BLaER1 treated with 17β-estradiol and CSF1 and Interleukin-3, amounts not matched to agents 10 nM and 100 nM (cell line): Measurements from ENCODE around the gene DHX29.

Experiments
- H3K27ac ChIP-seq, 11 experiments: shearing (Covaris generic); formaldehyde crosslinking; 2 replicates each; pipeline ENCODE4 v1.8.1; 2022
- H3K27me3 ChIP-seq, 11 experiments: shearing (Covaris generic); formaldehyde crosslinking; 2 replicates each; pipeline ENCODE4 v1.8.1; 2022
- H3K36me3 ChIP-seq, 11 experiments: shearing (Covaris generic); formaldehyde crosslinking; 2 replicates each; pipeline ENCODE4 v1.8.1; 2022
- H3K4me1 ChIP-seq, 10 experiments: shearing (Covaris generic); formaldehyde crosslinking; 2 replicates each; pipeline ENCODE4 v1.8.1; 2022
- H3K4me2 ChIP-seq, 11 experiments: shearing (Covaris generic); formaldehyde crosslinking; 2 replicates each; pipeline ENCODE4 v1.8.1; 2022
- H3K4me3 ChIP-seq, 10 experiments: shearing (Covaris generic); formaldehyde crosslinking; 2 replicates each; pipeline ENCODE4 v1.8.1; 2022
- H3K9ac ChIP-seq, 11 experiments: shearing (Covaris generic); formaldehyde crosslinking; 2 replicates each; pipeline ENCODE4 v1.8.1; 2022
- H3K9me3 ChIP-seq, 11 experiments: shearing (Covaris generic); formaldehyde crosslinking; replicated peaks in 1 of 11; 2 replicates each; pipeline ENCODE4 v1.8.1; 2022
- H4K20me1 ChIP-seq, 11 experiments: shearing (Covaris generic); formaldehyde crosslinking; 2 replicates each; pipeline ENCODE4 v1.8.1; 2022
- Cebpa-rat ChIP-seq, 11 experiments: shearing (Covaris generic); IDR thresholded peaks; 2 replicates each; pipeline ENCODE4 v1.8.1; 2022

DHX29 gene

DNA sequence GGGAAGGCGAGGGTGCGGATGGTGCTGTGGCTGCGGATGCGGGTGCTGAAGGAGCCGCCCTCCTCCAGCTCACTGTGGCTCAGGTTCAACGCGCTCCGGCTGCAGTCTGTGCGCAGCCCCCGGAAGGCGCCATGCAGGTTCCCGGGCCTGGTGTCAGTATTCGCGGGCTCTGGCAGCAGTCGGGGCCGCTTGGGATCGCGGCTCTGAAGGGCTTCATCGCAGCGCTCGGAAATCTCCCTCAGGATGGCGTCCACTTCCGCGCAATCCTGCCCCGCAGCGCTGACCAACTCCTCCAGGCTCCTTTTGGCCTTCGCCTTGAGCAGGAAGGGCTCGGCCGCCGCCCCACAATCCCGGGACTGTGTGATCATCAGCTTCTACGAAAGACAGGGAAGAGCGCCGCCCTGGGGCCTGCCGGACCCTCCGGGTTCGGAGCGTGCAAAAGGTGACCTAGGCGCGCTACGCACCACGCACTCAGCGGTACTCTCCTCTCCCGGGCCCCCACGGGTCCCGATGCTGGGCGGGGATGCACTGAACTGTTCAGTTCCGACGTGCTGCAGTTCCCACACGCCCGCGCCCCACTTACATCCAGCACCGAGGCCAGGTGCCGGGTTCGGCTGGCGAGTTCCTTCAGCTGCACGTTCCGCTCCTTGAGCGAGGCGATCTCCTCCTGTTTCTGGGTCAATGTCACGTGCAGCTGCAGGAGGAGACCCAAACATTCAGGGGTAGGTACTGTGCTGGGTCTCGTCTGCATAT is 86.9 kb downstream of the DHX29 start:
- Histone ChIP-seq H3K27ac (no peak overlapping the region), H3K36me3 (no peaks in the 10 kb centered on the region), H3K27me3 (peaks cover 55 to 63% (median 56%) of the 10 kb centered on the region in 11 experiments), H3K9ac (no peak overlapping the region), H3K4me1 (no peaks in the 10 kb centered on the region), H3K4me3 (no peak overlapping the region), H3K4me2 (no peak overlapping the region), H3K9me3 (peaks cover 33 to 46% (median 36%) of the 10 kb centered on the region in 11 experiments), H4K20me1 (peaks cover 0 to 9% (median 0%) of the 10 kb centered on the region in 11 experiments; a peak in 8 of 22 replicates)
- TF ChIP-seq Cebpa-rat (IDR thresholded peaks at IDR 0.05), result no peak

DNA sequence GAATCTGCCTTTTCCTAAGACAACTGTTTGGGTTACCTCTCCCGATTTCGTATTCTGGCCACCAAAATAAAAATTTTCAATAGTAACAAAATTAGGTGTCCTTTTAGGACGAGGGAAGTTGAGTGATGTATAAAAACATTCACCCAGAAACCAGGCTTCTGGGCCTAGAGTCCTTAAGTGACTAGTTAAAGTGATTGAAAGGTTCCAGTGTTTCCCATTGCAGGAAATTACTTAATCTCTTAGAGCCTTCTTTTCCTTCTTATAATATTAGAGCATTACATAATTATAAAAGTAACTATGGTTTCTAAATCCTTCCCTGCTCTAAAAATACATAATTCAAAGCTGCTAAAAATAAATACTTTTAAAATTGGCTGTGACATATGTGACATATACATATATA is 87.7 kb downstream of the DHX29 start:
- H3K4me2 ChIP-seq, result no peak overlapping the region
- peaks cover 47 to 54% (median 48%) of the 10 kb centered on the region in 11 experiments for H3K27me3 ChIP-seq
- H3K9me3 ChIP-seq, result peaks cover 33 to 46% (median 36%) of the 10 kb centered on the region in 11 experiments
- no peak overlapping the region for H3K9ac ChIP-seq
- H4K20me1 ChIP-seq, result peaks cover 0 to 6% (median 0%) of the 10 kb centered on the region in 11 experiments; a peak in 2 of 22 replicates
- no peak overlapping the region for H3K27ac ChIP-seq
- no peak for TF ChIP-seq Cebpa-rat (IDR thresholded peaks at IDR 0.05)
- H3K4me3 ChIP-seq, result no peak overlapping the region
- H3K36me3 ChIP-seq, result no peaks in the 10 kb centered on the region
- no peaks in the 10 kb centered on the region for H3K4me1 ChIP-seq

DNA sequence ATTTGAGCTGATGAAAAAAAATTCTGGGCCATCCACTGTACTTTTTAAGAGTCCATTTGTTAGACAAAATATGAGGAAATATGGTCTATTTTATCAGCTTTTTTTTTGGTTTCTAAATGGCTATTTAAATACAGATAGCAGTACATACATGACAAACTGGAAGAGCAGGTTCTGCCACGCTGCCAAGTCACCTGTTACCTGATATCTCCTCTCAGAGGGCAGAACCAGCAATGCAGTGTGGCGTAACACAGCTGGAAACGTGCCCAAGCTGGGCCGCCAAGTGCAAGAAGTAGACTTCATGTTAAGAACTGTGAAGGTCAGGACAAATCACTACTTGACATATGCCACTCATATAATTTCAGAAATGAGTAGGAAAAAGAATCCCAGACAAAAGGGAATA is 88.5 kb downstream of the DHX29 start:
- no peak for TF ChIP-seq Cebpa-rat (IDR thresholded peaks at IDR 0.05)
- Histone ChIP-seq H3K4me2 (no peak overlapping the region), H3K27me3 (peaks cover 39 to 46% (median 40%) of the 10 kb centered on the region in 11 experiments)

DNA sequence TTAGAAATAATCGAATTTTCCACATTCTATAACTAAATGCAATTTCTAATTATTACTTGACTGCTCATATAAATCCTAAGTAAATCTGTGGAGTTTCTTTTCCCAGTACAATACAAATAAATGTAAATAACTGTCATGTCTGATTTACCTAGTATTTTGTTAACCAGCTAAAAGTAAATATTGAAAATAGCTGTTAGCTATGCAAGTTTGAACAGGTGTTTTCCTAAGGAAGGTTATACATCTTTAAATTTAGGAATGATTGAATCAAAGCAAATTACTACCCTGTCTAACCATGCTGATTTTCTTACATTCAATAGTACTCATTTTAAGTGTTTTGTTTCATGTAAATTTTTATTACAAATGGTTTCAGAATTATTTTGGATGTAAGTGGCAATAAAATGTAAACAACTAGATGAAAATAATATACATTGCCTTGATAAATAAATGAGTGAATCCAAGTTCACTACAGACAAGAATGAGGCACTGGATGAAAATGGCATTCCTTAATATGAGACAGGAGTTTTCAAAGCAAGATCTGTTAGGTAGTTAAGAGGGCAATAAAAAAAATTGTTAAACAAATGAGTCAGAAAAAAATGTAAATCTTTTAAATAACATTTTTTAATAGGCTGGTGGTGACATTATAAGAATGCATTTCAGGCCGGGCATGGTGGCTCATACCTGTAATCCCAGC is 96.2 kb downstream of the DHX29 start:
- H3K4me1 ChIP-seq, result no peaks in the 10 kb centered on the region
- H3K36me3 ChIP-seq, result no peaks in the 10 kb centered on the region
- H3K9me3 ChIP-seq, result 0 out of 22 replicates have a peak, but pooled peaks cover 0 to 6% (median 0%) of the 10 kb centered on the region in 11 experiments
- no peak overlapping the region for H3K4me3 ChIP-seq
- no peak for TF ChIP-seq Cebpa-rat (IDR thresholded peaks at IDR 0.05)
- H4K20me1 ChIP-seq, result no peaks in the 10 kb centered on the region
- no peaks in the 10 kb centered on the region for H3K27me3 ChIP-seq
- H3K9ac ChIP-seq, result no peak overlapping the region
- no peak overlapping the region for H3K27ac ChIP-seq
- no peak overlapping the region for H3K4me2 ChIP-seq

More for the DNA sequence above, 88.5 kb downstream of the DHX29 start:
- Histone ChIP-seq H4K20me1 (peaks cover 0 to 6% (median 0%) of the 10 kb centered on the region in 11 experiments; a peak in 2 of 22 replicates), H3K4me3 (no peak overlapping the region), H3K27ac (no peak overlapping the region), H3K4me1 (no peaks in the 10 kb centered on the region), H3K36me3 (no peaks in the 10 kb centered on the region), H3K9ac (no peak overlapping the region), H3K9me3 (peaks cover 33 to 39% (median 36%) of the 10 kb centered on the region in 11 experiments)
